ENCODE measurements around the gene SCN2B.

The SCN2B gene

GRCh38 chr11:118172356-118172755, 4.1 kb downstream of the SCN2B start:
- no peak for FAIRE-seq

GRCh38 chr11:118171269-118172062, 5.0 kb downstream of the SCN2B start:
- FAIRE-seq: no peak

DNA sequence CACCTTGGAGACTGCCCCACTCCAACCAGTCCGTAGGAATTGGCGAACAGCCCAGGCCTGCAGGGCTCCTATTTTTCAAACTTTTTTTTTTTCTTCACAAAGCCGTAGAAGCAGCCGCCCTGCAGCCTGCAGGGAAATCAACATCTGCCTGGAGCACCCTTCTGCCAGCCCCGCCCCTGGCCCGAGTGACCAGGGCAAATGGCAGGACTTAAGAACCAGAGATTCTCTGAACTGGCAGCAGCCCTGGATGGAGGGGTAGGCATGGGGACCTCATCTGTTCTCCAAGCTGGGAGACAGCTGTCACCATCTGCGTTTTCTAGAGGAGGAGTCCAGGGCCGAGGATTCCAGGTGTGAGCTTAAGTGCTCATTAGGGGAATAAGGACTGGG, 5.6 kb downstream of the SCN2B start:
- no peak for FAIRE-seq

DNA sequence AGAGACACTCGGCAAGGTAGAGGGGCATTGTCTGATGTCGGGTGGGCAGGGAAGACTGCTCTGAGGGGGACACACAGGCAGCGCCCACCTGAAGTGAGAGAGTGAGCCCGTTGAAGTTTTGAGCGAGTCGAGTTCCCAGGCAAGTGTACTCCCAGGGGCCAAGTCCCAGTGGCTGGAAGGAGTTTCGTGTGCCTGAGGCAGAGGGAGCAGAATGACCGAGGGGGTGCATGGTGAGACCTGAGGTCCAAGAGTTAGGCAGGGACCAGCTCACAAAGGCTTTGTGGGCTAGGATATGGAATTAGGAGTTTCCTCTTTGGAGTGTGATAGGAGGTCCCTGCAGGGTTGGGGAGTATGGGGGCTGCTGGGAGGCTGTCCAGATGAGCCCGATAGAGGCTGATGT, 6.2 kb downstream of the SCN2B start:
- FAIRE-seq: no peak

DNA sequence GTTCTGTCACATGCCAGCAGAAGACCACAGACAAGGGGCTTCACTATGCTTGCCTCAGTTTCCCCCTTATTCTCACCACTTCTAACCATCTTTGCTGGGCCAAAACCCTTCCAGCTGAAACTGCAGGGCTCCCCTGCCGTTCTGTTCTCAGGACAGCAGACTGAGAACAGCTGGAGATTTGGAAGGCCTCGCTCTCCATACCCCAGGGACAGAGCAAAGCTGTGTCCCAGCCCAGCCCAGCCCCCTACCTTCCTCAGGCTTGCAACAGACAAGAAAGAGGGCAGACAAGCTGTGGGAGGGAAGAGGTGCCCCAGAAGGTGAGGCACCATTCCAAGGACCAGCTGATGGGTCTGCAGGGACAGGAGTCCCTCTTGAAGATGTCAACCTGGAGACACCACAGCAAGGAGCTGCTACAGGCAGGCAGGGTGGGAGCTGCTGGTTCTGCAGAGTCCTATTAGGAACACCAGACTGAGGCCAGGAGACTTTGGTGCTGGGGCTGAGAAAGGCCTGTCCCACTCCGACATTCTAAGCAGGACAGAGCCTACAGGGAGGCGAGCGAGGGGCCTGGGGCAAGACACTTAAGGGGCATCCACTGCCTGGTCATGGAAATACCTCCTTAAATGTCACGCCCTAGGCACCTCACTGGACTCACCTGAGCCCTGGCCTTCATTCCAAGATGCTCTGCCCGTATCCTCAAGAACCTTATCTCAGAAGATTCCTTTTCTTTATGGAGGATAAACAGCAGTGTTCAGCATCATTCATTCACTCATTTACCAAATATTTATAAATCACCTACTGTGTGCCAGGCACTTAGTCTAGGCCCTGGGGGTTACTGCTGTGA, 6.9 kb downstream of the SCN2B start:
- no peak for FAIRE-seq

- no peak for FAIRE-seq
Observed at GRCh38 chr11:118168751-118169150, 7.7 kb downstream of the SCN2B start.

GRCh38 chr11:118168316-118168715, 8.1 kb downstream of the SCN2B start:
- no peak for FAIRE-seq

GRCh38 chr11:118167906-118168305, 8.5 kb downstream of the SCN2B start:
- FAIRE-seq: no peak

- no peak for FAIRE-seq
Observed at GRCh38 chr11:118167253-118167652, 9.2 kb downstream of the SCN2B start.

DNA sequence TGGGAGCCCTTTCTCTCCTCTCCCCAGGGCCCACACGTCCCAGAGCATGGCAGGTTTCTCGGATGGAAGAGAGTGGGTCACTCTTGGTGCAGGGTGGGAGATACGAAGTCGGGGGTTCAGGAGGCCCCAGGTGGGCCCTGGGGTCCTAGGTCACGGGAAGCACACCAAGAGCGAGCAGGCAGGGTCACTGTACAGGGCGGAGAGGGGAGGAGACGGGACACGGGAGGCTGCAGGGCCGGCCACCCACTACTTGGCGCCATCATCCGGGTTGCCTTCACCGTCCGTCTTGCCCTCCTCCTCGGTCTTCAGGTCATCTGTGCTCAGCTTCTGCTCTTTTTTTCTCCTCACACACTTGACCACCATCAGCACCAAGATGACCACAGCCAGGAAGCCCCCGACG, 9.8 kb downstream of the SCN2B start:
- no peak for FAIRE-seq

DNA sequence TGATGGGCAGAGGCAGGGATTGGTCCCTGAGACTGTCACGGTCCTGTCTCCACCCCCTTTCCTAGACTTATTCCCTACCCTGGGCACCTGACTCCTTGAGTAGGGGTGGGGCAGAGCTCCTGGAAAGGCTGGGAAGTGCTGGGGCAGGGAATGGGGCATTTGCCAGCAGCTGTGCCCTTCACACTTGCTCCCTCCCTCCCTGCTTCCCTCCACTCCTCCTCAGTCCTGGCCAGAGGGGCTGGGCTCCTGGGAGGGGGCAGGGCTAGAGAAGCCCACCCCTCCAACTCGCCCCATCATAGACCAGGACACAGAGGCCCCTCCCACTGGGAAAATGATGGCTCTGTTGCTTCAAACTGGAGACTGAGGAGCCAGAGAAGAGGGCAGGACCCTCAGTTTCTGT, 11.6 kb downstream of the SCN2B start:
- FAIRE-seq: no peak

DNA sequence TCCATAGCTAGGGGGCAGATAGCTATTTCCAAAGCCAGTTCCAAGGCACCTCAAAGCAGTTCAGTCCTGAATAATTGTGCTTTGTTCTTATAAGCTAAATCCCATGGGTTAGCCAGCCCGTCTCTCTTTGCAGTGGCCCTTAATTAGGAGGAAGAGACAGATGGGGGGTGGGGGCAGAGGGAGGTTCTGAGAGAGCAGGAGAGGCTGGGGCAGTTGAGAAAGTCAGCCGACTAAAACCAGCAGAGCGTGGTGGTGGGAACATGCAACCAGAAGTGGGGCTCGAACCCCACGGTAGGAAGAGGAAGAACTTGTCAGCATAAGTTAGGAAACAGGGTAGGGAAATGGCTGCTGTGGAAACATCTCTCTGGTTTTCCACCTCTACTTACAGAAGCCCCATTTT, 12.9 kb downstream of the SCN2B start:
- FAIRE-seq: no peak

GRCh38 chr11:118162846-118163245, 13.6 kb downstream of the SCN2B start:
- FAIRE-seq: no peak

DNA sequence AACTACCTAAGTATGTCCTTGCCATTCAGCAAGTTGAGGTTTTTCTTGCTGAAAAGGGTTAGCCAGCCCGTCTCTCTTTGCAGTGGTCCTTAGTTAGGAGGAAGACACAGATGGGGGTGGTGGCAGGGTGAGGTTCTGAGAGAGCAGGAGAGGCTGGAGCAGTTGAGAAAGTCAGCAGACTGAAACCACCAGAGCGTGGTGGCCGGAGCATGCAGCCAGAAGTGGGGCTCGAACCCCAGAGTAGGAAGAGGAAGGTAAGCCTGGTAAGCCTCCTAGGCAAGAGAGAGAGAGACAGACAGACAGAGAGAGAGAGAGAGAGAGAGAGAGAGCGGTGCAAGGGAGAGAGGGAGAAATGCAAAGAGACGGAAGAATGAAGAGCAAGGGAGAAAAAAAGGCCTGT, 14.7 kb downstream of the SCN2B start:
- no peak for FAIRE-seq

- no peak for FAIRE-seq
Observed at GRCh38 chr11:118157186-118157895, 19.1 kb downstream of the SCN2B start.

GRCh38 chr11:118156531-118157185, 19.8 kb downstream of the SCN2B start:
- no peak for FAIRE-seq

GRCh38 chr11:118155776-118156530, 20.5 kb downstream of the SCN2B start:
- FAIRE-seq: no peak

GRCh38 chr11:118154641-118155040, 21.8 kb downstream of the SCN2B start:
- no peak for FAIRE-seq

- FAIRE-seq: no peak
Observed at GRCh38 chr11:118153976-118154375, 22.5 kb downstream of the SCN2B start.

DNA sequence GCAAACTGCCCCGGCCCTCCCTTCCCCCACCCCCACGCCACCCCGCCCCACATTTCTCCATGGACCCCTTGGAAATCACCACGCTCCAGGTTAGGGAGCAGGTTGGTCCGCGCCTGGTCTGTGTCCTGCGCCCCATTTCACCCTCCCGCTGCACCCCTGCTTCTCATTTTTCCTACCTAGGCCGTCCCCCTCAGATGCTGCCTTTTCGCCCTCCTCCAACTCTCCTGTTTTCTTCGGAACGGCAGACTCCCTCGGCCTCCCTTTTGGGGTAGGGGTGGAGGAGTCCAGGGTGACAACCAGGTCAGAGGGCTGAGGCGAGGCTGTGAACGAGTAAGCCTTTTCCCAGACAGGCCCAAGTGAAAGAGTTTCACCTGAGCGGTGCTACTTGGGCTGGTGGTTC, 22.9 kb downstream of the SCN2B start:
- FAIRE-seq: no peak

DNA sequence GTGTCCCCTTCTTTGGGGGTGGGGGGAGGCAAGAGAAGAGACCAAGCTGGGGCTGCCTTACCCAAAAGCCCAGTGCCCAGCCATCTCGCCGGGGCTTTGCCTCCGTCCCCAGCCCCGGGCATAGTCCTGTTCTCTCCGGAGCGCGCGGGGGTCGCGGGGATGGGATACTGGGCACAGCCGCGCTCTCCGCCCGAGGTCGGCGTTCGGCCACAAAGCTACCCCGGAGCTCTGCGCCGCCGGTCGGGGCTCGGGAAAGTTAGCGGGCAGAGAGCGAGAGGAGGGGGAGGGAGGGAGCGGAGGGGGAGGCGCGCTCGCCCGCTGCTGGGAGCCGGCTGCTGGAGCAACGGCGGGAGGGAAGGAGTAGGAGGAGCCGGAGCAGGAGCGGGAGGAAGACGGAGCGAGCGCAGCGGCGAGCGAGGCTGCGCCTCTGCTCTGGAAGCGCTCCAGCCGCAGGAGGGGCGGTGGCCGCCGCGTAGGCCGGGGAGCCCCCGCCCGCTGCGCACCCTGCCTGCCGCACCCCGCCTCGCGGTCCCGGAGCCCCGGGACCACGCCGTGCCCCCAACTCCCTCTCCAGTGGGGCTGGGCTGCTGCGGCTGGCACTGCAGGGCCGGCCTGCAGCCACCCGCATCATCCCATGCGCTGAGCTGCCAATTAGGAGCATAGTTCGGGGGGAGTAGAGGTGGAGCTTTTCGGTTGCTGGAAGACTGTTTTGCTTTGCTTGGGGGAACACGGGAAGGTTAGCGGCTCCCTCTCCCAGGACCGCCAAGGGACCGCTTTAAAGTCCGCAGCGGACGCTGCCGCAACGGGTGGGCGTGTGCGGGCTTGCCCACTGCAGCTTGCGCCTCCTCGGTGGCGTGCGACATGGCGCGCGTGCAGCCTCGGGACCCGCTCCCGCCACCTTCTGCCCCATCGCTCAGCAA, 23.6 kb downstream of the SCN2B start, which contains the start of gene SCN4B:
TSS of gene SCN4B (minus strand) at position 272 of the 920 bp plus-strand sequence. CDS start at position 122, 150 bp downstream.
- no peak for FAIRE-seq

Data from A204.1 (cell line).